Astrocyte of the spinal cord (primary cell): Measurements from ENCODE around the gene MAGEB6B.
"Not testable (repeated sequence)": the region's sequence is repeated elsewhere in the genome, so short reads cannot be mapped to it uniquely, and the experiment has no call there.

Experiments used
- DNase-seq: peaks from one replicate; pipeline ENCODE4 v3.0.0; 2011; ENCODE audit warnings: low read depth, low spot score
- H3K4me3 ChIP-seq: 2 replicates; pipeline ENCODE4 v1.5.1; 2011; ENCODE audit warnings: low read depth, mild to moderate bottlenecking, low read length, moderate library complexity
- in situ Hi-C: cut with HindIII; loops from 2 replicates; pipeline ENCODE4 v1.10.0; 2017; ENCODE audit warnings: low sequenced_read_pairs
- TF ChIP-seq, protein P1 (sequence below): IDR thresholded peaks from 2 replicates; pipeline ENCODE4 v1.5.1; 2012; ENCODE audit warnings: low read depth, mild to moderate bottlenecking, low read length, inconsistent platforms

The MAGEB6B gene, protein sequence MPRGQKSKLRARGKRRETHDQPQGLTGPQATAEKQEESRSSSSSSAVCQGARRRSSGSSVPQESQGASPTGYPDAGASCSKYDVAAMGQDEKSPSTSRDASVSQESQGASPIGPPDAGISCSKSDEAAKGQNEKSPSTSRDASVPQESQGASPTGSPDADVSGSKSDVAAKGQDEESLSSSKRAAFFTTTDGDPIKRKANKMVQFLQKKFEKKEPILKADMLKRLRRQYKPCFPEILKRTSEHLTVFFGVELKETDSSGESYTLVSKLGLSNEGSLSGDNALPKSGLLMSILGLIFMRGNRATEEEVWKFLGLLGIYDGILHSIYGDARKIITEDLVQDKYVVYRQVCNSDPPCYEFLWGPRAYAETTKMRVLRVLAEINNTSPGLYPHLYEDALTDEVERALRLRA

DNA sequence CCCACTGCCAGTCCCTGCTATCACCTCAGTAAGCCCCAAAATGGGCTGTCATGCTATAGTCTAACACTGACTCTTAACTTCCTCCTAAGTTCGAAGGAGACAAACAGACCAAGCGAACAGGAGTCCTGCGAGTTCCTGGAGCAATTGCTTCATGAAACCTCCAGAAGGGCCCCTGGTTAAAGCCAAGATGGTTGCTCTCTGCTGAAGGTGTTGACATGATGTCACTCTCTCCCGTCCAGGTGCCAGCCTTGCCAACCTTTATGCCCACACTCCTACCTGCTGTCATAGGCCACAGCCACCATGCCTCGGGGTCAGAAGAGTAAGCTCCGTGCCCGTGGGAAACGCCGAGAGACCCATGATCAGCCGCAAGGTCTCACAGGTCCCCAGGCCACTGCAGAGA lies at the start of gene MAGEB6B:
TSS of gene MAGEB6B (plus strand) at position 301 of the 400 bp plus-strand sequence. CDS start at position 301, 0 bp downstream.
- TF ChIP-seq, protein P1, sequence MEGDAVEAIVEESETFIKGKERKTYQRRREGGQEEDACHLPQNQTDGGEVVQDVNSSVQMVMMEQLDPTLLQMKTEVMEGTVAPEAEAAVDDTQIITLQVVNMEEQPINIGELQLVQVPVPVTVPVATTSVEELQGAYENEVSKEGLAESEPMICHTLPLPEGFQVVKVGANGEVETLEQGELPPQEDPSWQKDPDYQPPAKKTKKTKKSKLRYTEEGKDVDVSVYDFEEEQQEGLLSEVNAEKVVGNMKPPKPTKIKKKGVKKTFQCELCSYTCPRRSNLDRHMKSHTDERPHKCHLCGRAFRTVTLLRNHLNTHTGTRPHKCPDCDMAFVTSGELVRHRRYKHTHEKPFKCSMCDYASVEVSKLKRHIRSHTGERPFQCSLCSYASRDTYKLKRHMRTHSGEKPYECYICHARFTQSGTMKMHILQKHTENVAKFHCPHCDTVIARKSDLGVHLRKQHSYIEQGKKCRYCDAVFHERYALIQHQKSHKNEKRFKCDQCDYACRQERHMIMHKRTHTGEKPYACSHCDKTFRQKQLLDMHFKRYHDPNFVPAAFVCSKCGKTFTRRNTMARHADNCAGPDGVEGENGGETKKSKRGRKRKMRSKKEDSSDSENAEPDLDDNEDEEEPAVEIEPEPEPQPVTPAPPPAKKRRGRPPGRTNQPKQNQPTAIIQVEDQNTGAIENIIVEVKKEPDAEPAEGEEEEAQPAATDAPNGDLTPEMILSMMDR: no peak
- H3K4me3 ChIP-seq: no peak within 1 kb of the TSS
- DNase-seq: no peak
- in situ Hi-C loops: no loop called here

DNA sequence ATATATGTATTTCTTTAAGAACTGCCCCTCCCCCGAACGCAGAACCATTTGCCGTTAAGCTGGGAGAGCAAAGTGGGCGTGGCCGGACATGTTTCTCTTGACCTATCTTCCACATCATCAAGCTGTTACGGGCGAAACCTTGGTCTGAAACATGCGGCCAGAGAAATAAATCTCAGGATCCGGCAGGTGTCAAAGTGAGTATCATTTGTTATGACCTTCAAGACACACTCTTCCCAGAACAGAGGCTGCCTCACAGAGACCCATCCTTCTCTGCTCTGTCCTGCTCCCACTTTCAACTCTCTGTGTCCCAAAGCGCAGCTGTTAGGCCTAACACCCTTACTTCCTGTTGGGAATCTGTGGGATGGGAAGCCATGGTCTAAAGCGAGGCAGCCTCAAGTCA lies 22.1 kb upstream of the MAGEB6B start, which contains the start of gene MAGEB18:
TSS of gene MAGEB18 (plus strand) at position 70 of the 400 bp plus-strand sequence. CDS start 643 bp downstream, outside the sequence.
- no peak for DNase-seq
- TF ChIP-seq, protein P1: no peak
- in situ Hi-C loops: no loop called here
- no peak within 1 kb of the TSS for H3K4me3 ChIP-seq

DNA sequence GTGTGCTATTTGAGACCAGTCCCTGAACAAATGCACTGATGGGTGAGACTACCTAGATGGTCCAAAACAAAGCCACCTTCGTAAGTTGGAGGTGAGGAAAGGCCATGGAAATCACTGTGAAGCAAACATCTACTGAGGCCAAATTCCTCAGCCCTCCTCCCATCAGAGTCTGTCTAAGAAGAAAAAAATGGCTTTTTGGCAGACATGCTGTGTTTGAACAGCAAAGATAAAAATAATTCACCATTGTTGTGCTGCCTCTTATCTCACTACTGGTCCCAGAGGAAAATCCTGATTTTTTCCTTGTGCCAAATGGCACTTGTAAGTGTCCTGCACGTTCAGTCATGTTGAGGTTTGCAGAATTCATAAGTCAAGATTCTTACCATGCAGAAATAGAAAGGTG lies 14.4 kb upstream of the MAGEB6B start:
- TF ChIP-seq, protein P1: no peak
- in situ Hi-C loops: no loop called here
- no peak for DNase-seq
- H3K4me3 ChIP-seq: no peak overlapping the region

DNA sequence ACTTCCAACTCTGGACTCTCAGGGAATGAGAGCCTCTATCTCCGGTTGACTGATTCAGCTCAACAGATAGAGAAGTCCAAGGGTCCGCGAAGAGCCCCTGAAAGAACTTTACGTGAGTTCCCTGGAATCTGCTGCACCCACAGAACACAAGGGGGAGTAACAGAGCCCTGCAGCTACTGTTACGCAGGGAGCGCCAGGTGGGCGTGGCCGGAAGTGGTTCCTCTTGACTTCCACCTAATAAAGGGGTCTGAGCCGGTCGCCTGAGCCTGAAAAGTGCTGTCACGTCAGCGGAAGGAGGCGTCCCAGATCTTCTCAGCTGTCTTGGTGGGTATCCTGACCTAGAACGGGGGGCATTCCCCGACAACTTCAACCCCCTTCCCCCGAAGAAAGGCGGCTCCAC lies 31.8 kb downstream of the MAGEB6B start, which contains the start of gene MAGEB6:
TSS of gene MAGEB6 (plus strand) at position 237 of the 400 bp plus-strand sequence. CDS start 1,407 bp downstream, outside the sequence.
- in situ Hi-C loops: no loop called here
- TF ChIP-seq, protein P1: no peak
- no peak for DNase-seq
- H3K4me3 ChIP-seq: no peak within 1 kb of the TSS

DNA sequence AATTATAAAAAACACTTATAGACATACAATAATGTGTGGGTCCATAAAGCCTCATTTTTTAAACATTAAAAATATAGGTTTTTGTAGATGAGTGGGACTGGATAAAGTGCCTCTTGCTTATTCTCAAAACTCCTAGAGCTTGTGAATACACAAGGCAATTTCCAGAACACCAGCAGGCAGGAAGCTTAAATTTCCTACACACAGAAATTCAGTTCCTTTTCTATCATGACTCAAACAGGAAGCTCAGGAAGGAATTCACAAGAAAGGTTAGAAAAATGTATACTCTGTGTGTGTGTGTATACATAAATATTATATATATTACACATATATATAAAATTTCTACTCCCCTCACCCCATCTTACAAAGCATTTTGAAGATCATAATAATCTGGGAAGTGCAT lies 43.2 kb downstream of the MAGEB6B start:
- DNase-seq: no peak
- H3K4me3 ChIP-seq: no peak overlapping the region
- in situ Hi-C loops: no loop called here
- TF ChIP-seq, protein P1: no peak

DNA sequence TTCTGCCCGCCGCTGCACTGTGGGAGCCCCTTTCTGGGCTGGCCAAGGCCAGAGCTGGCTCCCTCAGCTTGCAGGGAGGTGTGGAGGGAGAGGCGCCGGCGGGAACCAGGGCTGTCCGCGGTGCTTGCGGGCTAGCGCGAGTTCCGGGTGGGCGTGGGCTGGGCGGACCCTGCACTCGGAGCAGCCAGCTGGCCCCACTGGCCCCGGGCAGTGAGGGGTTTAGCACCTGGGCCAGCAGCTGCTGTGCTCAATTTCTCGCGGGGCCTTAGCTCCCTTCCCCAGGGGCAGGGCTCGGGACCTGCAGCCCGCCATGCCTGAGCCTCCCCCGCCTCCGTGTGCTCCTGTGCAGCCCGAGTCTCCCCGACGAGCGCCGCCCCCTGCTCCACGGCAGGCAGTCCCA lies 44.3 kb downstream of the MAGEB6B start:
- in situ Hi-C loops, DNase-seq, H3K4me3 ChIP-seq: not testable (repeated sequence)

DNA sequence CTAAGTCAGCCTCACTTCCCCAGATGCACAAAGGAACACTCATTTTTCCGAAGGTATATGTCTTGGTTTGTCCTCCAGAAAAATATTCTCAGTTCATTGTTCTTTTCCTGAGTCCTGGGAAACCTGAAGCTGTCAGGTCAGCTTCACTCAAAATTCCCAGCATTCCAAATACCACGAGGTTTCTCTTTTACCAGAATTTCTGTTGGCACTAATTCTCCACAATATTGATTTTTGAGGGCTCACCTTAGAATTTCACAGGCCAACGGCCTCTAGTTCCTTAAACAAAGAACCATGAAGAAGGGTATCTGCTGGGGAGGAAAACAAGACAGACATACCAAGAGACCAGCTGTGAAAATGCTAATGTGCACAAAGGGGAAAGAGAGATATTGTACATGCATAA lies 47.6 kb downstream of the MAGEB6B start:
- in situ Hi-C loops: no loop called here
- no peak for DNase-seq
- no peak overlapping the region for H3K4me3 ChIP-seq
- TF ChIP-seq, protein P1: no peak
